NCI-H1436 (cell line): Measurements from ENCODE around the gene GOPC.
"Not testable (repeated sequence)": the region's sequence is repeated elsewhere in the genome, so short reads cannot be mapped to it uniquely, and the experiment has no call there.

Experiments
- DNase-seq: peaks from one replicate; lab custom pipeline; 2025; lab: John Stamatoyannopoulos, UW

Gene GOPC

GRCh38 chr6:117548797-117549301 lies 53.5 kb downstream of the GOPC start:
- DNase-seq: no peak

- DNase-seq: no peak
Observed at GRCh38 chr6:117547688-117548621, 54.4 kb downstream of the GOPC start.

GRCh38 chr6:117546674-117547073 lies 55.6 kb downstream of the GOPC start:
- DNase-seq: no peak

GRCh38 chr6:117545161-117545595 lies 57.1 kb downstream of the GOPC start:
- no peak for DNase-seq

- DNase-seq: no peak
Observed at GRCh38 chr6:117544716-117545115, 57.6 kb downstream of the GOPC start.

GRCh38 chr6:117542493-117542892 lies 59.8 kb downstream of the GOPC start:
- no peak for DNase-seq

GRCh38 chr6:117540670-117541069 lies 61.6 kb downstream of the GOPC start:
- no peak for DNase-seq

- DNase-seq: no peak
Observed at GRCh38 chr6:117538615-117539014, 63.7 kb downstream of the GOPC start.

- DNase-seq: no peak
Observed at GRCh38 chr6:117536317-117536716, 66.0 kb downstream of the GOPC start.

GRCh38 chr6:117534974-117535373 lies 67.3 kb downstream of the GOPC start:
- DNase-seq: no peak

GRCh38 chr6:117533775-117534174 lies 68.5 kb downstream of the GOPC start:
- DNase-seq: no peak

GRCh38 chr6:117531809-117532725 lies 70.2 kb downstream of the GOPC start:
- no peak for DNase-seq

GRCh38 chr6:117531346-117531745 lies 71.0 kb downstream of the GOPC start:
- DNase-seq: no peak

- no peak for DNase-seq
Observed at GRCh38 chr6:117530467-117531242, 71.7 kb downstream of the GOPC start.

GRCh38 chr6:117525607-117526006 lies 76.7 kb downstream of the GOPC start:
- no peak for DNase-seq

- no peak for DNase-seq
Observed at GRCh38 chr6:117521791-117522502, 80.4 kb downstream of the GOPC start.

GRCh38 chr6:117520603-117521395 lies 81.5 kb downstream of the GOPC start:
- no peak for DNase-seq

GRCh38 chr6:117518870-117519269 lies 83.4 kb downstream of the GOPC start:
- no peak for DNase-seq

- DNase-seq: not testable (repeated sequence)
Observed at GRCh38 chr6:117517995-117518394, 84.3 kb downstream of the GOPC start.

GRCh38 chr6:117515326-117515725 lies 87.0 kb downstream of the GOPC start:
- no peak for DNase-seq
